Body of pancreas (tissue), 4 donors: ENCODE results near the gene SUPT5H. TPM values are rescaled to one million over a fixed set of nuclear protein-coding genes. Genes with fewer than 3 reads are reported as not detected.

Experiments
- ATAC-seq: fragments of 150-250 bp; one replicate; pipeline ENCODE4 v1.9.1; 2016
- DNase-seq, 4 donors: peaks; one replicate each; pipeline ENCODE4 v3.0.0-alpha.2; 2019
- H3K27ac ChIP-seq, 4 donors: fragments of 200-600 bp; sonication (generic); 1 replicate in 3 of 4; 2 replicates in 1 of 4; pipeline versions ENCODE4 v1.5.1 to v1.6.1; 2016 to 2019; ENCODE audit warnings: mild to moderate bottlenecking in 1 of 4, mixed read lengths in 1 of 4, moderate library complexity in 1 of 4
- H3K27me3 ChIP-seq, 2 donors: fragments of 200-600 bp; sonication (generic); one replicate each; pipeline ENCODE4 v1.6.0; 2016; ENCODE audit warnings: mild to moderate bottlenecking in 1 of 2
- H3K36me3 ChIP-seq, 2 donors: fragments of 200-600 bp; sonication (generic); replicated peaks in 1 of 2; 2 replicates each; pipeline ENCODE4 v1.5.1; 2016; ENCODE audit warnings: low read depth in 2 of 2; ENCODE audit not compliant: insufficient read depth in 1 of 2
- H3K4me1 ChIP-seq: fragments of 200-600 bp; sonication (generic); one replicate; pipeline ENCODE4 v1.6.0; 2016
- H3K4me3 ChIP-seq, 2 donors: fragments of 200-600 bp; sonication (generic); 1 replicate in 1 of 2; 2 replicates in 1 of 2; pipeline ENCODE4 v1.5.1; 2016 to 2019
- H3K9me3 ChIP-seq, 3 donors: fragments of 200-600 bp; sonication (generic); 1 replicate in 2 of 3; 2 replicates in 1 of 3; pipeline ENCODE4 v1.5.1; 2016
- POLR2A ChIP-seq, 3 donors: fragments of 450-650 bp; IDR thresholded peaks; one replicate each; pipeline ENCODE4 v1.6.1; 2016; ENCODE audit warnings: antibody characterized with exemption in 3 of 3, mild to moderate bottlenecking in 2 of 3
- WGBS, 2 donors: methylation state at CpG; one replicate each; pipeline ENCODE4 v1.1.5; 2017; 5-methylcytosine and 5-hydroxymethylcytosine counted together
- intact Hi-C: fragments of 100-400 bp; cut with DNase I; formaldehyde crosslinking; loops from one replicate; pipeline ENCODE4 v1.15.1; 2023
- total RNA-seq, 2 donors: library from RNA; depleted of rRNA; stranded (reverse); fragments of >200 nt; gene quantifications; one replicate each; pipeline ENCODE4 v1.1.0, GENCODE V29; 2016
- TF ChIP-seq, protein P1 (sequence below), 7 experiments: fragments of 450-650 bp in 4 of 7; fragments of 200-600 bp in 3 of 7; sonication (generic) in 3 of 7; IDR thresholded peaks; one replicate each; pipeline ENCODE4 v1.5.1; 2016 to 2019; ENCODE audit warnings: antibody characterized with exemption in 7 of 7

The SUPT5H gene
- total RNA-seq, 2 donors from 2014 or later: 82.0 to 90.3 TPM

GRCh38 chr19:39517432-39517831, 72.0 kb downstream of the SUPT5H start:
- H3K9me3 ChIP-seq: no peaks in the 10 kb centered on the region
- WGBS, 2 donors: 75 to 78% methylated on average over 3 of the region's 3 CpGs
- no peak for ATAC-seq
- H3K4me1 ChIP-seq: peaks cover 15% of the 10 kb centered on the region
- no peak overlapping the region for H3K27ac ChIP-seq
- H3K4me3 ChIP-seq: no peak overlapping the region
- no peaks in the 10 kb centered on the region for H3K36me3 ChIP-seq
- TF ChIP-seq POLR2A (IDR thresholded peaks at IDR 0.05): no peak
- TF ChIP-seq, protein P1, sequence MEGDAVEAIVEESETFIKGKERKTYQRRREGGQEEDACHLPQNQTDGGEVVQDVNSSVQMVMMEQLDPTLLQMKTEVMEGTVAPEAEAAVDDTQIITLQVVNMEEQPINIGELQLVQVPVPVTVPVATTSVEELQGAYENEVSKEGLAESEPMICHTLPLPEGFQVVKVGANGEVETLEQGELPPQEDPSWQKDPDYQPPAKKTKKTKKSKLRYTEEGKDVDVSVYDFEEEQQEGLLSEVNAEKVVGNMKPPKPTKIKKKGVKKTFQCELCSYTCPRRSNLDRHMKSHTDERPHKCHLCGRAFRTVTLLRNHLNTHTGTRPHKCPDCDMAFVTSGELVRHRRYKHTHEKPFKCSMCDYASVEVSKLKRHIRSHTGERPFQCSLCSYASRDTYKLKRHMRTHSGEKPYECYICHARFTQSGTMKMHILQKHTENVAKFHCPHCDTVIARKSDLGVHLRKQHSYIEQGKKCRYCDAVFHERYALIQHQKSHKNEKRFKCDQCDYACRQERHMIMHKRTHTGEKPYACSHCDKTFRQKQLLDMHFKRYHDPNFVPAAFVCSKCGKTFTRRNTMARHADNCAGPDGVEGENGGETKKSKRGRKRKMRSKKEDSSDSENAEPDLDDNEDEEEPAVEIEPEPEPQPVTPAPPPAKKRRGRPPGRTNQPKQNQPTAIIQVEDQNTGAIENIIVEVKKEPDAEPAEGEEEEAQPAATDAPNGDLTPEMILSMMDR (IDR thresholded peaks at IDR 0.05): no peak
- DNase-seq: no peak
- peaks cover 0 to 21% of the 10 kb centered on the region in 2 donors for H3K27me3 ChIP-seq
- intact Hi-C loops: no loop called here

DNA sequence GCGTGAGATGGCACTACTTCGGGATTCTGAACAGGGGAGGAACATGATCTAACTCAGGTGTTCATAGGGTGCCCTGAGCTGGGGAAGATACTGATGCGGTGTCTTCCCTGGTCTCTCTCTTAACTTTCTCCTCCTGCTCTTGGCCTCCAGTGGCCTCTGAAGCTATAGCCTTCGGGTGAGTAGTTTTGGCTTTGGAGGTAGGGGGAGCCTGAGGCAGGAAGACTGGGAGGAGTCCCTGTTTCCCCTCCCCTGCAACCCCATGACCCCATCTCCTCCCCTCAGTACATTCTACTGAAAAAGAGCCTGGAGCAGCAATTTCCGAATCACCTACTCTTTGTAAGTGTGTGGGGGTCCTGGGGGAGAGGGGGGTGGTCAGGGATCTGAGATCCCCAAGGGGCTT, 73.1 kb downstream of the SUPT5H start:
- intact Hi-C loops: no loop called here
- peaks cover 0 to 21% of the 10 kb centered on the region in 2 donors for H3K27me3 ChIP-seq
- TF ChIP-seq, protein P1 (IDR thresholded peaks at IDR 0.05): no peak
- TF ChIP-seq POLR2A (IDR thresholded peaks at IDR 0.05): no peak
- 52% methylated on average over 5 of the region's 5 CpGs for WGBS, 2 donors
- ATAC-seq: no peak
- H3K4me3 ChIP-seq: no peak overlapping the region
- DNase-seq: no peak
- H3K9me3 ChIP-seq: no peaks in the 10 kb centered on the region
- peaks cover 15% of the 10 kb centered on the region for H3K4me1 ChIP-seq
- no peaks in the 10 kb centered on the region for H3K36me3 ChIP-seq
- H3K27ac ChIP-seq: no peak overlapping the region

DNA sequence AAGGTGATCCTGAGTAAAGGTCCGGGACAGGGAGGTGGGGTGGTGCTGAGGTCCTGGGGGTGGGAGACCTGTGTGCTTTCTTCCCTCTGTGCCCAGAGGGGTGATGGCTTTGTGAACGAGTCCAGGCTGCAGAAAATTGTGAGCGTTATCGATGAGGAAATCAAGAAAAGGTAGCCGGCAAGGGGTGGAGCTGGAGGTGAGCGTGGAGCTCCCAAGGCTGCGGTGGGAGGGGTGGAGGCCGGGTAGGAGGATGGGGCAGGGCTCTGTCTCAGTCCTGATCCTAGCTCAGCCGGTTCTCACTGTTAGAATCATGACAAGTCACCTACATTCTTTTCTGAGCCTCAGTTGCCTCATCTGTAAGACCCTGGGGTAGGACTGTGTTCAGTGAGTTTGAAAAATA, 73.6 kb downstream of the SUPT5H start:
- DNase-seq (no peak), ATAC-seq (no peak)
- Histone ChIP-seq H3K27me3 (peaks cover 0 to 20% of the 10 kb centered on the region in 2 donors), H3K4me3 (no peak overlapping the region), H3K27ac (no peak overlapping the region), H3K36me3 (no peaks in the 10 kb centered on the region), H3K9me3 (no peaks in the 10 kb centered on the region), H3K4me1 (peaks cover 15% of the 10 kb centered on the region)
- WGBS, 2 donors: 49 to 50% methylated on average over 9 of the region's 9 CpGs
- TF ChIP-seq POLR2A (IDR thresholded peaks at IDR 0.05): no peak
- TF ChIP-seq, protein P1 (IDR thresholded peaks at IDR 0.05): no peak
- intact Hi-C loops: no loop called here

- DNase-seq (no peak), ATAC-seq (no peak)
- Histone ChIP-seq H3K9me3 (no peaks in the 10 kb centered on the region), H3K4me3 (no peak overlapping the region), H3K4me1 (peaks cover 1% of the 10 kb centered on the region), H3K27ac (no peak overlapping the region), H3K27me3 (peaks cover 0 to 1% of the 10 kb centered on the region in 2 donors), H3K36me3 (no peaks in the 10 kb centered on the region)
- TF ChIP-seq POLR2A (IDR thresholded peaks at IDR 0.05): no peak
- TF ChIP-seq, protein P1 (IDR thresholded peaks at IDR 0.05): no peak
- WGBS, 2 donors: 65 to 71% methylated on average over 8 of the region's 8 CpGs
- intact Hi-C loops: no loop called here
Observed at GRCh38 chr19:39520541-39521484, 75.4 kb downstream of the SUPT5H start.
